GM13976 (cell line): ENCODE data around the gene DNHD1.

Source experiments
- DNase-seq: peaks from one replicate; pipeline ENCODE4 v3.0.0; 2012; ENCODE audit warnings: low spot score
- in situ Hi-C: fragments of 300-500 bp; cut with MboI; formaldehyde crosslinking; loops from one replicate; pipeline ENCODE4 v1.12.0; 2022; ENCODE audit warnings: low sequenced_read_pairs, mixed read lengths, inconsistent platforms; ENCODE audit not compliant: unreplicated experiment
- TF ChIP-seq, protein P1 (sequence below): IDR thresholded peaks from 2 replicates; pipeline ENCODE4 v1.5.1; 2012; ENCODE audit warnings: borderline replicate concordance, mild to moderate bottlenecking; ENCODE audit not compliant: insufficient read depth; ENCODE audit errors: extremely low read depth, missing control alignments, control extremely low read depth

Gene DNHD1

DNA sequence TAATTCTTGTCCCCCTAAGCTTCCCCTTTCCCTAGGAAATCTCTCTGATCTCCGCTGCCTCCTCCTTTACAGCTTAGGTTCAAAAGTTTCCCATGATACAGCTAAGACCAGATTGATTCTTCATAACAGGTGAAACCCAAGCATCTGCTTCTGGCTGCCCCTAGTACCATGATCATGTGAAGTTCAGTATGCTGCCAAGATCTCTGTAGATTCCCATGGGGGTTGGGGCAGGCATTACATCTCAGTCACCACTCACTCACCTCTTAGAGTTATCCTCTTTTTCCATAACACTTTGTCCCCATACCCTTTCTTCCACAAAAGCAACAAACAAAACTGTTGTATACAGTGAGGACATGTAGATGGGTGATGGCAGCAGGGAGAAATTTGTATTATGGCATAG, 62.3 kb downstream of the DNHD1 start:
- TF ChIP-seq, protein P1, sequence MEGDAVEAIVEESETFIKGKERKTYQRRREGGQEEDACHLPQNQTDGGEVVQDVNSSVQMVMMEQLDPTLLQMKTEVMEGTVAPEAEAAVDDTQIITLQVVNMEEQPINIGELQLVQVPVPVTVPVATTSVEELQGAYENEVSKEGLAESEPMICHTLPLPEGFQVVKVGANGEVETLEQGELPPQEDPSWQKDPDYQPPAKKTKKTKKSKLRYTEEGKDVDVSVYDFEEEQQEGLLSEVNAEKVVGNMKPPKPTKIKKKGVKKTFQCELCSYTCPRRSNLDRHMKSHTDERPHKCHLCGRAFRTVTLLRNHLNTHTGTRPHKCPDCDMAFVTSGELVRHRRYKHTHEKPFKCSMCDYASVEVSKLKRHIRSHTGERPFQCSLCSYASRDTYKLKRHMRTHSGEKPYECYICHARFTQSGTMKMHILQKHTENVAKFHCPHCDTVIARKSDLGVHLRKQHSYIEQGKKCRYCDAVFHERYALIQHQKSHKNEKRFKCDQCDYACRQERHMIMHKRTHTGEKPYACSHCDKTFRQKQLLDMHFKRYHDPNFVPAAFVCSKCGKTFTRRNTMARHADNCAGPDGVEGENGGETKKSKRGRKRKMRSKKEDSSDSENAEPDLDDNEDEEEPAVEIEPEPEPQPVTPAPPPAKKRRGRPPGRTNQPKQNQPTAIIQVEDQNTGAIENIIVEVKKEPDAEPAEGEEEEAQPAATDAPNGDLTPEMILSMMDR, result no peak
- in situ Hi-C loops, result no loop called here

GRCh38 chr11:6561288-6561687, 64.2 kb downstream of the DNHD1 start:
- TF ChIP-seq, protein P1, result no peak
- DNase-seq, result no peak
- in situ Hi-C loops, result no loop called here

More for the DNA sequence above, 62.3 kb downstream of the DNHD1 start:
- DNase-seq, result no peak

GRCh38 chr11:6563121-6563619, 66.1 kb downstream of the DNHD1 start:
- in situ Hi-C loops, result no loop called here
- TF ChIP-seq, protein P1, result no peak
- no peak for DNase-seq

DNA sequence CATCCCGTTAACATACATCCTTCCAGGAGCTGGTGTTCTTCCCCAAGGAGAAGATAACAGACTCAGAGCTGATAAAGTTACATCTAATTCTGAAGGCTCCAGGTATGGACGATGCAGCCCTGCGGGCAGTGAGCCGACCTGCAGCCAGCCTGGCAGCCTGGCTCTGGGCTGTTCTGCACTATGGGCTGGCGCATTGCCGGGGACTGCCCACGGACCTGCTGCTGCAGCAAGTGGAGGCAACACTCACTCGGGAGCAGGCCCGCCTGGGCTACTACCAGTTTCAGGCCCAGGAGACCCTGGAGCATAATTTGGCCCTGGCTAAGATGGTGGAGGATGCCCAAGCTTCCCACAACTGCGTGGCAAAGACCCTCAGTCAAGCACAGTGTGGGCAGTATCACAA, 66.6 kb downstream of the DNHD1 start:
- TF ChIP-seq, protein P1, result no peak
- no peak for DNase-seq
- in situ Hi-C loops, result no loop called here

DNA sequence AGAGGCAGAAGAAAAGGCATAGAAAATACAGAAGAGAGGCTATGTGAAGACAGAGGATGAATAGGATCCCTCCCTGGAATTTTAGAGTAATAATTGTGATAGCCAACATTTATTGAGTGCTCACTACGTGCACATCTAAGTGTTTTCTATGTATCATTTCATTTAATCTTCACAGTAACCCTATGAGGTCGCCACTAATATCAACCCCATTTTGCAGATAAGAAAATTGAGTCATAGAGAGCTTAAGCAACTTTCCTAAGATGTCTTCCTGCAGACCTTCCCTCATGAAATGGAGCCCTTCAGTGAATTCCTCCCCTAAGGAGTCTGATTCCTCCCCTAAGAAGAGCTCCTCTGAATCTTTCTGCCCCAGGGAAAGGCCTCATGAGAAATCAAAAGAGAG, 68.2 kb downstream of the DNHD1 start:
- DNase-seq, result no peak
- in situ Hi-C loops, result no loop called here
- TF ChIP-seq, protein P1, result no peak

- DNase-seq, result no peak
- TF ChIP-seq, protein P1, result no peak
- in situ Hi-C loops, result no loop called here
Measured at GRCh38 chr11:6565988-6566703, 69.1 kb downstream of the DNHD1 start.
